SIG-M5 treated with dmso at 0.1 percent for 504 hours (cell line): ENCODE data around the gene ZNF467.

Experiments
- DNase-seq: peaks from one replicate; lab custom pipeline; 2025; ENCODE audit not compliant: unreplicated experiment; lab: John Stamatoyannopoulos, UW

The ZNF467 gene

GRCh38 chr7:149773446-149774236, at the start of gene ZNF467:
Gene ZNF467, minus strand, starts transcription at chr7:149773588. Its CDS starts 2,556 bp downstream, at chr7:149771032.
- DNase-seq: peak; percentile 24

- DNase-seq: no peak
Measured at GRCh38 chr7:149822353-149822943, 49.1 kb upstream of the ZNF467 start.

- no peak for DNase-seq
Measured at GRCh38 chr7:149821191-149822148, 48.1 kb upstream of the ZNF467 start.

- no peak for DNase-seq
Measured at GRCh38 chr7:149820622-149821190, 47.3 kb upstream of the ZNF467 start.

GRCh38 chr7:149819961-149820340, 46.6 kb upstream of the ZNF467 start:
- DNase-seq: no peak

- no peak for DNase-seq
Measured at GRCh38 chr7:149819141-149819960, 46.0 kb upstream of the ZNF467 start.

GRCh38 chr7:149818536-149818840, 45.1 kb upstream of the ZNF467 start:
- no peak for DNase-seq

- DNase-seq: no peak
Measured at GRCh38 chr7:149817836-149818535, 44.6 kb upstream of the ZNF467 start.

GRCh38 chr7:149817301-149817771, 43.9 kb upstream of the ZNF467 start:
- no peak for DNase-seq

GRCh38 chr7:149816794-149817193, 43.4 kb upstream of the ZNF467 start:
- no peak for DNase-seq

- no peak for DNase-seq
Measured at GRCh38 chr7:149816267-149816751, 42.9 kb upstream of the ZNF467 start.

GRCh38 chr7:149815661-149816266, 42.4 kb upstream of the ZNF467 start:
- DNase-seq: no peak

GRCh38 chr7:149815121-149815520, 41.7 kb upstream of the ZNF467 start:
- DNase-seq: no peak

GRCh38 chr7:149814494-149814893, 41.1 kb upstream of the ZNF467 start:
- no peak for DNase-seq

GRCh38 chr7:149813254-149814035, 40.1 kb upstream of the ZNF467 start:
- no peak for DNase-seq

GRCh38 chr7:149811831-149812490, 38.6 kb upstream of the ZNF467 start:
- DNase-seq: no peak

GRCh38 chr7:149811221-149811620, 37.8 kb upstream of the ZNF467 start:
- DNase-seq: no peak

GRCh38 chr7:149809215-149809614, 35.8 kb upstream of the ZNF467 start:
- DNase-seq: no peak
